ENCODE data around the gene PLPPR1. TPM values are rescaled to one million over a fixed set of nuclear protein-coding genes. Genes with fewer than 3 reads are reported as not detected.

PLPPR1 gene
- total RNA-seq, 4 donors from 2014 or later, result not detected

- no peak for TF ChIP-seq CTCF (IDR thresholded peaks at IDR 0.05; ENCODE audit: low read depth)
Observed at GRCh38 chr9:101093620-101094019, 65.1 kb downstream of the PLPPR1 start.

GRCh38 chr9:101094686-101095085 lies 66.2 kb downstream of the PLPPR1 start:
- no peak for TF ChIP-seq CTCF (IDR thresholded peaks at IDR 0.05; ENCODE audit: low read depth)

GRCh38 chr9:101097210-101097609 lies 68.7 kb downstream of the PLPPR1 start:
- TF ChIP-seq CTCF (IDR thresholded peaks at IDR 0.05; ENCODE audit: low read depth), result no peak

GRCh38 chr9:101098392-101098791 lies 69.9 kb downstream of the PLPPR1 start:
- no peak for TF ChIP-seq CTCF (IDR thresholded peaks at IDR 0.05; ENCODE audit: low read depth)

- no peak for TF ChIP-seq CTCF (IDR thresholded peaks at IDR 0.05; ENCODE audit: low read depth)
Observed at GRCh38 chr9:101114317-101114716, 85.8 kb downstream of the PLPPR1 start.

GRCh38 chr9:101115102-101115501 lies 86.6 kb downstream of the PLPPR1 start:
- TF ChIP-seq CTCF (IDR thresholded peaks at IDR 0.05; ENCODE audit: low read depth), result no peak

GRCh38 chr9:101117161-101117560 lies 88.6 kb downstream of the PLPPR1 start:
- TF ChIP-seq CTCF (IDR thresholded peaks at IDR 0.05; ENCODE audit: low read depth), result no peak
